Osteocyte (in vitro differentiated cells): ENCODE measurements around the gene ZCCHC24. TPM values are rescaled to one million over a fixed set of nuclear protein-coding genes. Genes with fewer than 3 reads are reported as not detected.

ENCODE experiments used
- DNase-seq: peaks from one replicate; pipeline ENCODE4 v3.0.0; 2021; ENCODE audit warnings: mixed read lengths; ENCODE audit not compliant: unreplicated experiment; ENCODE audit errors: extremely low spot score
- H3K27ac Mint-ChIP-seq: one replicate; pipeline ENCODE4 v1.8.0; 2021; ENCODE audit warnings: mild to moderate bottlenecking, mixed read lengths; ENCODE audit not compliant: unreplicated experiment
- H3K27me3 Mint-ChIP-seq: one replicate; pipeline ENCODE4 v1.8.0; 2021; ENCODE audit warnings: mixed read lengths; ENCODE audit not compliant: unreplicated experiment
- H3K36me3 Mint-ChIP-seq: one replicate; pipeline ENCODE4 v1.8.0; 2021; ENCODE audit warnings: mixed read lengths; ENCODE audit not compliant: unreplicated experiment
- H3K4me1 Mint-ChIP-seq: one replicate; pipeline ENCODE4 v1.8.0; 2021; ENCODE audit warnings: mixed read lengths; ENCODE audit not compliant: unreplicated experiment
- H3K4me3 Mint-ChIP-seq: one replicate; pipeline ENCODE4 v1.8.0; 2021; ENCODE audit warnings: mild to moderate bottlenecking, moderate library complexity, mixed read lengths; ENCODE audit not compliant: unreplicated experiment
- H3K9me3 Mint-ChIP-seq: one replicate; pipeline ENCODE4 v1.8.0; 2021; ENCODE audit warnings: mixed read lengths; ENCODE audit not compliant: unreplicated experiment
- CTCF ChIP-seq: fragments of 200-600 bp; sonication (generic); IDR thresholded peaks from 2 replicates; pipeline ENCODE4 v1.5.0; 2021; ENCODE audit warnings: antibody characterized with exemption, mild to moderate bottlenecking, moderate library complexity
- total RNA-seq: library from RNA; stranded (reverse); gene quantifications from 2 replicates; pipeline ENCODE4 v1.2.1, GENCODE V29; 2021

The ZCCHC24 gene
- total RNA-seq, 1 donor from 2014 or later, result 88.3 TPM

GRCh38 chr10:79358811-79359210, 86.6 kb downstream of the ZCCHC24 start:
- peak; percentile 34 for DNase-seq
- no peak overlapping the region for H3K4me3 Mint-ChIP-seq
- H3K27ac Mint-ChIP-seq, result no peak overlapping the region
- H3K36me3 Mint-ChIP-seq, result peaks cover 23% of the 10 kb centered on the region
- H3K27me3 Mint-ChIP-seq, result peaks cover 3% of the 10 kb centered on the region
- no peaks in the 10 kb centered on the region for H3K4me1 Mint-ChIP-seq
- H3K9me3 Mint-ChIP-seq, result no peaks in the 10 kb centered on the region
- no peak for TF ChIP-seq CTCF

GRCh38 chr10:79357180-79357579, 88.2 kb downstream of the ZCCHC24 start:
- TF ChIP-seq CTCF, result no peak
- no peak for DNase-seq
- Mint-ChIP-seq H3K4me3 (no peak overlapping the region), H3K4me1 (no peaks in the 10 kb centered on the region), H3K9me3 (no peaks in the 10 kb centered on the region), H3K27ac (no peak overlapping the region), H3K36me3 (peaks cover 36% of the 10 kb centered on the region), H3K27me3 (no peaks in the 10 kb centered on the region)

GRCh38 chr10:79356104-79356503, 89.3 kb downstream of the ZCCHC24 start:
- peaks cover 38% of the 10 kb centered on the region for H3K36me3 Mint-ChIP-seq

GRCh38 chr10:79355420-79356017, 89.9 kb downstream of the ZCCHC24 start:
- Mint-ChIP-seq H3K9me3 (no peaks in the 10 kb centered on the region), H3K27me3 (no peaks in the 10 kb centered on the region), H3K36me3 (peaks cover 38% of the 10 kb centered on the region), H3K27ac (no peak overlapping the region), H3K4me1 (no peaks in the 10 kb centered on the region), H3K4me3 (no peak overlapping the region)
- TF ChIP-seq CTCF, result no peak
- peak; percentile 19 for DNase-seq

More at GRCh38 chr10:79356104-79356503, 89.3 kb downstream of the ZCCHC24 start:
- DNase-seq, result peak; percentile 54
- no peaks in the 10 kb centered on the region for H3K27me3 Mint-ChIP-seq
- H3K9me3 Mint-ChIP-seq, result no peaks in the 10 kb centered on the region
- H3K4me3 Mint-ChIP-seq, result no peak overlapping the region
- H3K27ac Mint-ChIP-seq, result no peak overlapping the region
- H3K4me1 Mint-ChIP-seq, result no peaks in the 10 kb centered on the region
- no peak for TF ChIP-seq CTCF

- H3K27ac Mint-ChIP-seq, result no peak overlapping the region
- peaks cover 43% of the 10 kb centered on the region for H3K36me3 Mint-ChIP-seq
- no peaks in the 10 kb centered on the region for H3K4me1 Mint-ChIP-seq
- no peak for DNase-seq
- H3K9me3 Mint-ChIP-seq, result no peaks in the 10 kb centered on the region
- no peaks in the 10 kb centered on the region for H3K27me3 Mint-ChIP-seq
- H3K4me3 Mint-ChIP-seq, result no peak overlapping the region
- TF ChIP-seq CTCF, result no peak
These were observed 90.8 kb downstream of the ZCCHC24 start for GRCh38 chr10:79354615-79355014.
